GM19395 (cell line): ENCODE measurements around the gene KY.

Source experiments
- ATAC-seq: cut with Tn5 transposase; IDR thresholded peaks from one replicate; pipeline ENCODE4 v1.9.1; 2021; ENCODE audit warnings: mild to moderate bottlenecking, moderate library complexity; ENCODE audit not compliant: unreplicated experiment

Gene KY

DNA sequence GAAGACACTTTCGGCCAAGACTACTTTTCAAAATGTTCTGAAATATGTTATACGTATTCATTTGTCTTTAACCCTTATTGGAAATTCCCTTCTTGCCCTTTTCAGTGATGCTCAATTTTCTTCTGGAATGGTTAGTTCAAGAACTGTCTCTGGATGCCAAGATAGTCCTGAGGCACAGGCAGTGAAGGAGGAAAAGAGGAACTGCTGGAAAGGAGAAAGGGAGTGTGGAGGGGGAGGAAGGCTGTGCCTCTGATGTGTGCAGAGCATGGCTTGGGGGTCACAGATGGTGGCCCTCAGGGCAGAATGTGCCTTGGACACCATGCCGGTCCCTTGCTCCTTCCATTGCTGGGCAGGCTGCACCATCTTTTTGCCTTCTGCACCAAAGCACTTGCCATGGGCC lies 91.2 kb downstream of the KY start:
- no peak for ATAC-seq
